Upper lobe of left lung (tissue), 4 donors: Measurements from ENCODE around the gene CDCA5.

Experiments used
- CTCF ChIP-seq, 6 experiments: fragments of 450-650 bp in 4 of 6; fragments of 200-600 bp in 2 of 6; sonication (generic) in 2 of 6; IDR thresholded peaks; one replicate each; pipeline ENCODE4 v1.5.1; 2016 to 2019; ENCODE audit warnings: antibody characterized with exemption in 6 of 6
- POLR2A ChIP-seq, 4 donors: fragments of 450-650 bp; IDR thresholded peaks; one replicate each; pipeline ENCODE4 v1.5.1; 2016 to 2017; ENCODE audit warnings: antibody characterized with exemption in 4 of 4, mild to moderate bottlenecking in 2 of 4
- POLR2AphosphoS5 ChIP-seq, 2 donors: sonication (generic); formaldehyde crosslinking; IDR thresholded peaks; one replicate each; pipeline ENCODE4 v1.5.1; 2017; ENCODE audit warnings: antibody characterized with exemption in 2 of 2

GRCh38 chr11:65032216-65032615 lies 51.6 kb downstream of the CDCA5 start:
- TF ChIP-seq CTCF (IDR thresholded peaks at IDR 0.05), result no peak
- TF ChIP-seq POLR2A (IDR thresholded peaks at IDR 0.05), result no peak
- no peak for TF ChIP-seq POLR2AphosphoS5 (IDR thresholded peaks at IDR 0.05)
